NCI-H187 treated with DMSO at 0.1 percent for 48 hours (cell line): ENCODE results near the gene GATC.
"Not testable (repeated sequence)": the region's sequence is repeated elsewhere in the genome, so short reads cannot be mapped to it uniquely, and the experiment has no call there.

Source experiments
- DNase-seq: peaks from one replicate; lab custom pipeline; 2025; lab: John Stamatoyannopoulos, UW

GATC gene

GRCh38 chr12:120437735-120438494 is 8.3 kb upstream of the GATC start, which contains the start of gene COX6A1:
TSS of gene COX6A1 (plus strand) at chr12:120438113. CDS start at chr12:120438127, 14 bp downstream.
- DNase-seq, result peak; percentile 99

GRCh38 chr12:120438495-120439198 is 7.6 kb upstream of the GATC start:
- no peak for DNase-seq

DNA sequence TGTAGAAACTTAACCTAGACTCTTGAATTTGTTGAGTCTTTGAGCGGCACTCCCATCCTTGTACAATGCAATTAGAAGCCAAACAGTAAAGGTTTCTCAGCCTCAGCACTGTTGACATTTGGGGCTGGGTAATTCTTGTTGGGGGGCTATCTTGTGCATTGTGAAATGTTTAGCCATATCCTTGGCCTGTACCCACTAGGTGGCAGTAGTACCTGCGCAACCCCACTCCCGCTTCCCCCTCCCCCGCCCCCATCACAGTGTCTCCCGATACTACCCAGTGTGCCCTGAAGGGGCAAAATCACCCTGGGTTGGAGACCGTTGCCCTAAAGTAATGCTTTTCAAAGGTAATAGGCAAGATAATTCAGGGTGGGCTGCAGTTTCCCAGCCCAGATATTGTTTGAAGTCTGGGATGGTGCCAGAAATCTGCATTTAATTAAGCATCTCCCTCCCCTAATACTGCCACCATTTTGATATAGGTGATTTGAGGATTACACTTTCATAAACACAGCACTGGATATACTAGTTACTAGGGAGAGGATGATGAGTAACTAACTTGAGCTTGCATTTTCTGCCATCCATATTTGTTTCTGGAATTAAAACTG is 6.5 kb upstream of the GATC start:
- no peak for DNase-seq

DNA sequence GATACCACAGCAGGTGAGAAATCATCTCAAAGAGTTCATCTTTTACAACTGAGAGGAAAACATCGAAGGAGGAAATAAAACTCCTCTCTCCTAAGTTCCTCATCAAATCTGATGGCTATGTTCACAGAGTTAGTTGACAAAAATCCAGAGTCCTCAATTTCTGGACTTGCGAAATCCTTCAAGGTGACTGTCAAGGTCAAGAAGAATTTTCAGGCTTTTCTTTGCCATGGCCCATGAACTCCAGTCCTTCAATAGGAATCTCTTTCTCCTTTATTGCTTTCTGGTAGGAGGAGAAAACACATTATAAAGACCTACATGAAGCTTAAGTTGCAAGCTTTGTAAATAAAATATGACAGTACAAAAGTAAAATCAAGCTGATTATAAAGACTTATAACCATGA is 1.6 kb upstream of the GATC start:
- no peak for DNase-seq

- DNase-seq, result not testable (repeated sequence)
Observed at GRCh38 chr12:120446844-120447178, 567 bp downstream of the GATC start.

GRCh38 chr12:120447992-120448391 is 1.7 kb downstream of the GATC start:
- no peak for DNase-seq

DNA sequence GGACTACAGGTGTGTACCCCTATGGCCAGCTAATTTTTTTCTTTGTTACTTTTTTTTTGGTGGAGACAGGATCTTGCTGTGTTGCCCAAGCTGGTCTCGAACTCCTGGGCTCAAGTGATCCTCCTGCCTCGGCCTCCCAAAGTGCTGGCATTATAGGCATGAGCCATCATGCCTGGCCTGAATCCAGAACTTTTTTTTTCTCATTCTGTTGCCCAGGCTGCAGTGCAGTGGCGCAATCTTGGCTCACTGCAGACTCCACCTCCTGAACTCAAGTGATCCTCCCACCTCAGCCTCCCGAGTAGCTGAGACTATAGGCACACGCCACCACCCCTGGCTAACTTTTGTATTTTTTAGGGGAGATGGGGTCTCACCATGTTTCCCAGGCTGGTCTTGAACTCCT is 6.3 kb downstream of the GATC start:
- not testable (repeated sequence) for DNase-seq

DNA sequence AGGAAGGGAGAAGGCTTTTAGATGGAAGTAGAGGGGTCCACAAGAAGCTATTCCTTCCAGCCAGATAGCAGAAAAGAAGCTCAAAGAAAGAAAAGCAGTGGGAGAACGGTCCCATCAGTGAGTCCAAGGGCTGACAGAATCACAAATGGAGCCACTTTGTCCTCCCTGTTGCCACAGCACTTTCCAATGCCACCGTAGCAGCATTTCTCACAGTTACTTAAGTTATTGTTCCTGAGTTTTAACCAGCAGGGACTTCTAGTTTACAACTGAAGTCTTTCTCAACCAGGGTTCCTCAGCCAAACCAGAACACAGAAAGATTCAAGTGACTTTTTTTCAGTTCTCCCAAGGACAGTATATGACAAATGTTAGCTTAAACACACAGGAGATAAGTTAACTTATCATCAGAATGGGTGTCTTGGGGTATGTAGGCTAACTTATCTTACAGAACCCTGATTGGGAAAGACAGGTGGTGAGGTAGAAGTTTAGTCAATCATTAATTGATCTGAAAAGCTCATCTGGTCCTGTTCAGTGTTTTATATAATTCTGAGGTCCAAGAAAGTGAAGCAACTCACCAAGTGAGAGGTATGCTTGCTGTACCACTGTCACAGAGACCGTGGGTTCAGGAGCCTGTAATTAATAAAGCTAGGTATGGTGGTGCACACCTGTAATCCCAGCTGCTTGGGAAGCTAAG is 7.0 kb downstream of the GATC start:
- DNase-seq, result no peak

DNA sequence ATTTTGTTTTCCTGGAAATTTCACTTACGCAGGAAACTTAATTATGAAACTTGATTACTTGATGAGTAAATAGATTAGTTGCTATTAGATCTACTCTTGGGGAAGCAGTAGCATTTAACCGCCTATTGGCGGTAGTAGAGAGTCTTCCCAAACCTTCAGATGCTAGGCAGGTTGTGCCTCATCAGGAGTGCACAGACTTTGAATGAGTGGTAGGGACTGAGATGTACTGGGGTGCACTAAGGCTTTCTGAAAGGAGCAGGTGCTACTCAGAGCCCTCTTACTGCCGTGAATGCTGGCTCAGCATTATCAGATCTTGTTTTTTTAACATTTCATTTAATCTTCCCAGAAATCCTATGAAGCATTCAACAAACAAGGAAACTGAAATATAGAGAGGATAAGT is 7.7 kb downstream of the GATC start:
- no peak for DNase-seq

DNA sequence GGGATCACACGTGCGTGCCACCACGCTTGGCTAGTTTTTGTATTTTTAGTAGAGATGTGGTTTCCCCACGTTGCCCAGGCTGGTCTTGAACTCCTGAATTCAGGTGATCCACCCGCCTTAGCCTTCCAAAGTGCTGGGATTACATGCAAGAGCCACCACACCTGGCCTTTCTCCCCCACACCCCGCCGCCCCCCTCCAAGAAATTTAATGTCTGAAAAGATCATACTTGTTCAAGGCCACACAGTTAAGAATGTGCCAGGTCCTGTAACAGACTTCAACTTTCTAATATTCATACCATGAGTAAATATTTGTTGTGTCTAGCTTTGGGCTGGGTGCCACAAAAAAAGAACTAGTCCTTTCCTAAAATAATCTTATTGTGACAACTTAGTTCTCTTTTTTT is 9.1 kb downstream of the GATC start:
- DNase-seq, result no peak

DNA sequence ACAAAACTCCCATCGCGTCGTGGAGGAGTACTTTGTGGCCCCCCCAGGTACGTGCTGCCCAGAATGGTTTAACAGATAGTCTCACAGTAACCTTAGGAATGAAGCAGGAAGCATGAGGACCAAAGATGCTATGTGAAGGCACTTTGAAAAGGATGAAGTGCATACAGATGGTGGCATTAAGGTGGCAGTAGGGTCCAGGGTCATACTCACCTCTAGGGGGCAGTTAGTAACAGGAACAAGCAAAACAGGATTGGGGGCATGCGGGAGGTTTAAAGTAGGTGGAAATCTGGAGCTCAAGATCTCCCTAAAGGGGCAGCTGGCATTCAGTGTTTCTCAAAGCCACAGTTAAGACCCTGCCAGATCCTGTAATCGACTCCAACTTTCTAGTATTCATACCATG is 10.9 kb downstream of the GATC start:
- no peak for DNase-seq

- no peak for DNase-seq
Observed at GRCh38 chr12:120460157-120460556, 13.9 kb downstream of the GATC start.

- no peak for DNase-seq
Observed at GRCh38 chr12:120462099-120462640, 15.9 kb downstream of the GATC start.

- DNase-seq, result no peak
Observed at GRCh38 chr12:120463712-120464111, 17.5 kb downstream of the GATC start.

DNA sequence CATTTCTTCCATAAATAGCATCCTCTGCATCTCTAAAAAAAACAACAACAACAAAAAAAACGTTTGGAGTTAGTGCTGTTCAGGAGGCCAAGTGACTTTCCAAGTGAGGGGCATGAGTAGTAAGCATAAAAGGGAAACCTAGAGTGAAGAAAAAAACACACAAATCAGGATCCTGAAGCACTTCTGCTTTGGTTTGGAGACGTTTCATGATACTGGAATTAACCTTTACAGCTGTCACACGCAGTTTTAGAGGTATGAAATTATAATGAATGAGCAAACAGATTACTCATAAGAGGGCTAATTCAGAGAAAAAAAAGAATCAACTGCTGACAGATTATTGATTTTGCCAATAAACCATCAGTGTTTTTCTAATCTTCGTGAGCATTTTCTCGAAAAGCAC is 19.5 kb downstream of the GATC start:
- DNase-seq, result no peak

DNA sequence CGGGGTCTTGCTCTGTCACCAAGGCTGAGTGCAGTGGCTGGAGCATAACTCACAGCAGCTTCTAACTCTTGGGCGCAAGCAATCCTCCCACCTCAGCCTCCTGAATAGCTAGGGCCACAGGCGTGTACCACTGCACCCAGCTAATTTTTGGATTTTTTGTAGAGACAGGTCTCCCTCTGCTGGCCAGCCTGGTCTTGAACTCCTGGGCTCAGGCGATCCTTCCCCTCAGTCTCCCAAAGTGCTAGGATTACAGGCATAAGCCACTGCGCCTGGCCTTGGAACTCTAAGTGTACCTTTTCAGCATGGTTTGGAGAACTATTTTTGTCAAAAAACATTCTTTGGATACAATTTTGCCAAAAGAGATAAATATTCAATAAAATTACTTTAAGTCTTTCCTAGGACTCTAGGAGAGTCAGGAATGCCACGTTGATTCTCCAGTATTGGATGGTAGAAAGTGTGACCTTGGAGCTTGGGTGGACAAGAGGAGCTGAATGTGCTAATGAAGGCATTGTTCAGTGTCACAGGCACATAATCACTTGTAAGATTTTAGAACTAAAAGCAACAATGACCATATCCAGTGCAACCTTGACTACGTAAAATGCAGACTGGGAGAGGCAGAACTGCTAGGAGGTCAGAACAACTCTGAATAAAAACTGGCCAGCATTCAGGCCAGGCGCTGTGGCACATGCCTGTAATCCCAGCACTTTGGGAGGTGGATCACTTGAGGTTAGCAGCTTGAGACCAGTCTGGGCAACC is 20.5 kb downstream of the GATC start:
- no peak for DNase-seq

GRCh38 chr12:120467439-120467838 is 21.2 kb downstream of the GATC start:
- no peak for DNase-seq

DNA sequence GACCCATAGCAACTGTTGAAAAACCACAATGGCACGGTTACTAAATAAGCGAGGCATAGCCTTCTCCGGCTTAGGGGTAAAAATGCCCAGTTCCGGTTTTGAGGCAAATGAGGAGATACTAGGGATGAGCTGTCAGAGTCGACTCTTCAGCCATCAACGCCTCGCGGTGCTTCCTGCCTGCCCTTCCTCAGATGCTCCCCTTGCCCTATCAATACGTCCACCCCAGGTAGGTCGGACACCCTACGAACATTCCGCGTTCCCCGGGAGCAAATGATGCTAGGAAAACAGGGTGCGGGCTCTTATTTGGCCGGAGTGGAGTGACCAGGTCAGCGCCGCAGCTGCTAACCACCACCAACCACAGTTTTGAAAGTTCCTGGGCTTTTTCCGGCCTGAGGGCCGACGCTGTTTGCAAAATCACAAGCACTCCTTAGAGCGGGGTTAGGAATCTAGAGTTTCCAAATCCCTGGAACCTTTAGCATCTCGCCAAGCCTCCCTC is 22.1 kb downstream of the GATC start:
- DNase-seq, result no peak

- no peak for DNase-seq
Observed at GRCh38 chr12:120468821-120469449, 22.7 kb downstream of the GATC start.

DNA sequence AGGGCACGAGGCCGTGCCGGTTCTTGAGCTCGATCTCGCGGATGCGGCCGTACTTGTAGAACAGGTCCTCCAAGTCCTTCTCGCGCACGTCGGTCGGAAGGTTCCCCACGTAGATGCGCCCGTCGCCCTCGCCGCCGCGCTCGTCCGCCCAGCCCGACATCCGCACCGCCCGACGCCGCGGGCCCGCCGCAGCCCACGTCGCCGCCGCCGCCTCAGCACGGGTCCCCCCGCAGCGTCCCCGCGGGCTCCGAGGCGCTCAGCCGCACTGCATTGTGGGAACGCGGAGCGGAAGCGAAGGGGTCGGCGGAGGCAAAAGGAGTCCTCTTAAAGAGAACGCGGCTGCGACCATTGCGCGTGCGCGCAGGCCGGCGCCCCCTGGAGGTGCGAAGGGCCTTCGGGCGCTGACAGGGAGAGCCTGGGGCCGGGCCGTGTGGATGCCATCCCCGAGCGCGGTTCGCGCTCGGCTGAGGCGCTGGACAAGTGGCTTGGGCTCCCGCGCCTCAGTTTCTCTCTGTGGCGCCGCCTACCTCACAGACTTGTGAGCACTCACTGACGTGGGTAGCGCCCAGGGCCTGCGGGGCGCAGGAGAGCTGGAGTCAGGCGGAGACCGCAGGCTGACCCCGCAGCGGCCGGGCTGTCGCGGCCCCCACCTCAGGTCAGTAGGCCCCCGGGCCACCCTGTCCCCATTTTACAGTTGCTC is 23.4 kb downstream of the GATC start, which contains the start of gene SRSF9:
Gene SRSF9 (minus strand): TSS at position 299 of the 700 bp plus-strand sequence. CDS start 139 bp downstream, at position 160.
- peak; percentile 76 for DNase-seq
